Activated CD8-positive, alpha-beta memory T cell treated with anti-CD3 and anti-CD28 coated beads, Interleukin-2, amount 50 U/mL, for 24 hours (primary cell): ENCODE measurements around the gene SMG6.
"Not testable (repeated sequence)": the region's sequence is repeated elsewhere in the genome, so short reads cannot be mapped to it uniquely, and the experiment has no call there.

Experiments used
- DNase-seq: peaks from one replicate; pipeline ENCODE4 v3.0.0-alpha.2; 2020; ENCODE audit errors: extremely low read depth

Gene SMG6

GRCh38 chr17:2178798-2179501 lies 124.6 kb downstream of the SMG6 start:
- DNase-seq = no peak

GRCh38 chr17:2177235-2177811 lies 126.3 kb downstream of the SMG6 start:
- DNase-seq = no peak

GRCh38 chr17:2176499-2177169 lies 127.0 kb downstream of the SMG6 start:
- no peak for DNase-seq

- no peak for DNase-seq
Measured at GRCh38 chr17:2175294-2175628, 128.3 kb downstream of the SMG6 start.

GRCh38 chr17:2174468-2175293 lies 128.9 kb downstream of the SMG6 start:
- DNase-seq = no peak

- no peak for DNase-seq
Measured at GRCh38 chr17:2174014-2174413, 129.6 kb downstream of the SMG6 start.

- DNase-seq = no peak
Measured at GRCh38 chr17:2172999-2173398, 130.6 kb downstream of the SMG6 start.

GRCh38 chr17:2172077-2172851 lies 131.3 kb downstream of the SMG6 start:
- no peak for DNase-seq

- DNase-seq = no peak
Measured at GRCh38 chr17:2171702-2172076, 131.9 kb downstream of the SMG6 start.

- DNase-seq = no peak
Measured at GRCh38 chr17:2170023-2170422, 133.6 kb downstream of the SMG6 start.

- DNase-seq = not testable (repeated sequence)
Measured at GRCh38 chr17:2165723-2166122, 137.9 kb downstream of the SMG6 start.

- DNase-seq = no peak
Measured at GRCh38 chr17:2158396-2158780, 145.2 kb downstream of the SMG6 start.

GRCh38 chr17:2157675-2158395 lies 145.8 kb downstream of the SMG6 start:
- DNase-seq = no peak

GRCh38 chr17:2157081-2157480 lies 146.5 kb downstream of the SMG6 start:
- DNase-seq = no peak

GRCh38 chr17:2156666-2157065 lies 146.9 kb downstream of the SMG6 start:
- DNase-seq = no peak

GRCh38 chr17:2155573-2155972 lies 148.0 kb downstream of the SMG6 start:
- no peak for DNase-seq

- no peak for DNase-seq
Measured at GRCh38 chr17:2151358-2152033, 152.1 kb downstream of the SMG6 start.

- DNase-seq = no peak
Measured at GRCh38 chr17:2150806-2151205, 152.8 kb downstream of the SMG6 start.

- no peak for DNase-seq
Measured at GRCh38 chr17:2149934-2150333, 153.7 kb downstream of the SMG6 start.

- no peak for DNase-seq
Measured at GRCh38 chr17:2146132-2146871, 157.3 kb downstream of the SMG6 start.
